ENCODE data around the gene POP5.
"Not testable (repeated sequence)": the region's sequence is repeated elsewhere in the genome, so short reads cannot be mapped to it uniquely, and the experiment has no call there.

POP5 gene

GRCh38 chr12:120542166-120542565 is 39.0 kb downstream of the POP5 start:
- H3K4me1 ChIP-seq (ENCODE audit: control insufficient read depth, insufficient read depth, low read length), result peaks cover 25% of the 10 kb centered on the region
- H3K27ac ChIP-seq (ENCODE audit: low read depth, low read length), result no peak overlapping the region
- H3K27me3 ChIP-seq (ENCODE audit: control insufficient read depth, insufficient read depth, low read length), result no peaks in the 10 kb centered on the region
- H3K36me3 ChIP-seq (ENCODE audit: control insufficient read depth, insufficient read depth, low read length), result peaks cover 9% of the 10 kb centered on the region
- no peak overlapping the region for H3K4me3 ChIP-seq (ENCODE audit: low read length)
- H3K9ac ChIP-seq (ENCODE audit: low read length), result no peak overlapping the region

GRCh38 chr12:120540445-120540844 is 40.8 kb downstream of the POP5 start:
- Histone ChIP-seq H3K4me3 (ENCODE audit: low read length) (no peak overlapping the region), H3K4me1 (ENCODE audit: control insufficient read depth, insufficient read depth, low read length) (peaks cover 41% of the 10 kb centered on the region), H3K27me3 (ENCODE audit: control insufficient read depth, insufficient read depth, low read length) (no peaks in the 10 kb centered on the region), H3K36me3 (ENCODE audit: control insufficient read depth, insufficient read depth, low read length) (peaks cover 3% of the 10 kb centered on the region), H3K27ac (ENCODE audit: low read depth, low read length) (no peak overlapping the region), H3K9ac (ENCODE audit: low read length) (no peak overlapping the region)

- H3K27me3 ChIP-seq (ENCODE audit: control insufficient read depth, insufficient read depth, low read length), result no peaks in the 10 kb centered on the region
- H3K36me3 ChIP-seq (ENCODE audit: control insufficient read depth, insufficient read depth, low read length), result peaks cover 3% of the 10 kb centered on the region
- H3K27ac ChIP-seq (ENCODE audit: low read depth, low read length), result peak overlapping the region; percentile 59
- H3K4me3 ChIP-seq (ENCODE audit: low read length), result peak overlapping the region; percentile 30
- H3K9ac ChIP-seq (ENCODE audit: low read length), result no peak overlapping the region
- H3K4me1 ChIP-seq (ENCODE audit: control insufficient read depth, insufficient read depth, low read length), result peaks cover 41% of the 10 kb centered on the region
These were observed 41.9 kb downstream of the POP5 start for GRCh38 chr12:120539303-120539702.

- H3K4me1 ChIP-seq (ENCODE audit: control insufficient read depth, insufficient read depth, low read length), result peaks cover 41% of the 10 kb centered on the region
- peak overlapping the region; percentile 59 for H3K27ac ChIP-seq (ENCODE audit: low read depth, low read length)
These were observed 42.7 kb downstream of the POP5 start for GRCh38 chr12:120538281-120539156.

GRCh38 chr12:120537856-120538220 is 43.4 kb downstream of the POP5 start:
- H3K4me1 ChIP-seq (ENCODE audit: control insufficient read depth, insufficient read depth, low read length), result peaks cover 41% of the 10 kb centered on the region
- peaks cover 3% of the 10 kb centered on the region for H3K36me3 ChIP-seq (ENCODE audit: control insufficient read depth, insufficient read depth, low read length)
- H3K27me3 ChIP-seq (ENCODE audit: control insufficient read depth, insufficient read depth, low read length), result no peaks in the 10 kb centered on the region
- H3K4me3 ChIP-seq (ENCODE audit: low read length), result peak overlapping the region; percentile 45
- H3K27ac ChIP-seq (ENCODE audit: low read depth, low read length), result peak overlapping the region; percentile 59
- no peak overlapping the region for H3K9ac ChIP-seq (ENCODE audit: low read length)

More at GRCh38 chr12:120538281-120539156, 42.7 kb downstream of the POP5 start:
- Histone ChIP-seq H3K27me3 (ENCODE audit: control insufficient read depth, insufficient read depth, low read length) (no peaks in the 10 kb centered on the region), H3K36me3 (ENCODE audit: control insufficient read depth, insufficient read depth, low read length) (peaks cover 3% of the 10 kb centered on the region), H3K4me3 (ENCODE audit: low read length) (peak overlapping the region; percentile 30), H3K9ac (ENCODE audit: low read length) (no peak overlapping the region)

GRCh38 chr12:120536064-120536791 is 45.0 kb downstream of the POP5 start:
- no peaks in the 10 kb centered on the region for H3K27me3 ChIP-seq (ENCODE audit: control insufficient read depth, insufficient read depth, low read length)
- peak overlapping the region; percentile 96 for H3K4me3 ChIP-seq (ENCODE audit: low read length)
- peaks cover 3% of the 10 kb centered on the region for H3K36me3 ChIP-seq (ENCODE audit: control insufficient read depth, insufficient read depth, low read length)
- H3K9ac ChIP-seq (ENCODE audit: low read length), result no peak overlapping the region
- peak overlapping the region; percentile 88 for H3K27ac ChIP-seq (ENCODE audit: low read depth, low read length)
- peaks cover 41% of the 10 kb centered on the region for H3K4me1 ChIP-seq (ENCODE audit: control insufficient read depth, insufficient read depth, low read length)

- Histone ChIP-seq H3K27me3 (ENCODE audit: control insufficient read depth, insufficient read depth, low read length) (no peaks in the 10 kb centered on the region), H3K4me1 (ENCODE audit: control insufficient read depth, insufficient read depth, low read length) (peaks cover 41% of the 10 kb centered on the region), H3K36me3 (ENCODE audit: control insufficient read depth, insufficient read depth, low read length) (peaks cover 3% of the 10 kb centered on the region), H3K27ac (ENCODE audit: low read depth, low read length) (peak overlapping the region; percentile 88), H3K4me3 (ENCODE audit: low read length) (peak overlapping the region; percentile 96), H3K9ac (ENCODE audit: low read length) (peak overlapping the region; percentile 84)
These were observed 46.2 kb downstream of the POP5 start for GRCh38 chr12:120534703-120535655.

- H3K36me3 ChIP-seq (ENCODE audit: control insufficient read depth, insufficient read depth, low read length), result peaks cover 3% of the 10 kb centered on the region
- peak within 1 kb of the TSS; percentile 96 for H3K4me3 ChIP-seq (ENCODE audit: low read length)
- H3K27ac ChIP-seq (ENCODE audit: low read depth, low read length), result peak within 1 kb of the TSS; percentile 88
- no peaks in the 10 kb centered on the region for H3K27me3 ChIP-seq (ENCODE audit: control insufficient read depth, insufficient read depth, low read length)
- H3K4me1 ChIP-seq (ENCODE audit: control insufficient read depth, insufficient read depth, low read length), result peaks cover 35% of the 10 kb centered on the region
- H3K9ac ChIP-seq (ENCODE audit: low read length), result peak within 1 kb of the TSS; percentile 84
These were observed 46.9 kb downstream of the POP5 start, which contains the start of gene RNF10 for GRCh38 chr12:120534203-120534702. Gene RNF10, plus strand, starts transcription at chr12:120534356. Its CDS starts 456 bp downstream, at chr12:120534812.

GRCh38 chr12:120532701-120533238 is 48.4 kb downstream of the POP5 start:
- H3K4me3 ChIP-seq (ENCODE audit: low read length), result no peak overlapping the region
- peaks cover 20% of the 10 kb centered on the region for H3K4me1 ChIP-seq (ENCODE audit: control insufficient read depth, insufficient read depth, low read length)

GRCh38 chr12:120530418-120530761 is 50.8 kb downstream of the POP5 start:
- H3K36me3 ChIP-seq (ENCODE audit: control insufficient read depth, insufficient read depth, low read length); H3K4me1 ChIP-seq (ENCODE audit: control insufficient read depth, insufficient read depth, low read length); H3K27me3 ChIP-seq (ENCODE audit: control insufficient read depth, insufficient read depth, low read length); H3K9ac ChIP-seq (ENCODE audit: low read length): not testable (repeated sequence)
- H3K4me3 ChIP-seq (ENCODE audit: low read length), result peak overlapping the region; percentile 69
- peak overlapping the region; percentile 87 for H3K27ac ChIP-seq (ENCODE audit: low read depth, low read length)

More at GRCh38 chr12:120532701-120533238, 48.4 kb downstream of the POP5 start:
- H3K27ac ChIP-seq (ENCODE audit: low read depth, low read length), result no peak overlapping the region
- H3K36me3 ChIP-seq (ENCODE audit: control insufficient read depth, insufficient read depth, low read length), result peaks cover 3% of the 10 kb centered on the region
- no peaks in the 10 kb centered on the region for H3K27me3 ChIP-seq (ENCODE audit: control insufficient read depth, insufficient read depth, low read length)
- H3K9ac ChIP-seq (ENCODE audit: low read length), result no peak overlapping the region

- H3K27me3 ChIP-seq (ENCODE audit: control insufficient read depth, insufficient read depth, low read length), result no peaks in the 10 kb centered on the region
- no peaks in the 10 kb centered on the region for H3K4me1 ChIP-seq (ENCODE audit: control insufficient read depth, insufficient read depth, low read length)
- no peak overlapping the region for H3K9ac ChIP-seq (ENCODE audit: low read length)
- peak overlapping the region; percentile 69 for H3K4me3 ChIP-seq (ENCODE audit: low read length)
- H3K36me3 ChIP-seq (ENCODE audit: control insufficient read depth, insufficient read depth, low read length), result no peaks in the 10 kb centered on the region
- peak overlapping the region; percentile 87 for H3K27ac ChIP-seq (ENCODE audit: low read depth, low read length)
These were observed 51.4 kb downstream of the POP5 start for GRCh38 chr12:120529641-120530417.

All from rectal smooth muscle tissue (tissue), 1 donor.